ENCODE results near the gene TAGLN2. TPM values are rescaled to one million over a fixed set of nuclear protein-coding genes. Genes with fewer than 3 reads are reported as not detected.

TAGLN2 gene
- total RNA-seq, 4 donors from 2014 or later: 65.1 to 235 (median 168) TPM

DNA sequence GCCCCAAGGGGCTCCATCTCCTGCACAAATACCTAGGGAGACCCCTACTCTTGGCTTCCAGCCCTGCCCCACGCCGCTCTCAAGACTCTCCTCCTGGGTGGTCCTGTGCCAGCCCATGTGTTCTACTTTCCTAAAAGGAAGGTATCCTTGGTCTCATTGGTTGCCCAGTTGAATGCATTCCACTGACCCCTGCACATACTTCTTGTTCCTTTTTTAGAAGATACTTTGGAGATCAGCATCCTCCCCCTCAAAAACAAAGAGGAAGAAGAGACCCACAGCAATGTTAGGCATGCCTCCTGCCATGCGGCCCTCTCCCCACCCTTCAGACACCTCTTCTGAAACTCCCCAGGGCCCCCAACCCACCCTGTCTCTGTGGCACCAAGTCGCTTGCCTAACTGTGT is 24.7 kb upstream of the TAGLN2 start:
- no peak overlapping the region for H3K4me3 ChIP-seq
- WGBS, 2 donors (ENCODE audit: low coverage in 1 of 2): 95 to 99% methylated on average over 4 of the region's 4 CpGs
- peak; percentile 5 for DNase-seq
- H3K9me3 ChIP-seq: no peaks in the 10 kb centered on the region
- intact Hi-C loops (cut with DNase I; ENCODE audit: low total_unique reads) (no loop called here), in situ Hi-C loops (cut with MboI; ENCODE audit: low pct_ligation_motif_present in 1 of 4, low pct_unique_long_range_greater_than_20kb in 1 of 4, low sequenced_read_pairs in 3 of 4) (no loop called here)
- peak overlapping the region in 3 of 4 donors; percentile 32 to 63 (median 62) for H3K27ac ChIP-seq
- peaks cover 4 to 44% (median 34%) of the 10 kb centered on the region in 4 donors for H3K4me1 ChIP-seq
- TF ChIP-seq EP300 (IDR thresholded peaks at IDR 0.05; ENCODE audit: low read depth): no peak
- TF ChIP-seq, protein P1, sequence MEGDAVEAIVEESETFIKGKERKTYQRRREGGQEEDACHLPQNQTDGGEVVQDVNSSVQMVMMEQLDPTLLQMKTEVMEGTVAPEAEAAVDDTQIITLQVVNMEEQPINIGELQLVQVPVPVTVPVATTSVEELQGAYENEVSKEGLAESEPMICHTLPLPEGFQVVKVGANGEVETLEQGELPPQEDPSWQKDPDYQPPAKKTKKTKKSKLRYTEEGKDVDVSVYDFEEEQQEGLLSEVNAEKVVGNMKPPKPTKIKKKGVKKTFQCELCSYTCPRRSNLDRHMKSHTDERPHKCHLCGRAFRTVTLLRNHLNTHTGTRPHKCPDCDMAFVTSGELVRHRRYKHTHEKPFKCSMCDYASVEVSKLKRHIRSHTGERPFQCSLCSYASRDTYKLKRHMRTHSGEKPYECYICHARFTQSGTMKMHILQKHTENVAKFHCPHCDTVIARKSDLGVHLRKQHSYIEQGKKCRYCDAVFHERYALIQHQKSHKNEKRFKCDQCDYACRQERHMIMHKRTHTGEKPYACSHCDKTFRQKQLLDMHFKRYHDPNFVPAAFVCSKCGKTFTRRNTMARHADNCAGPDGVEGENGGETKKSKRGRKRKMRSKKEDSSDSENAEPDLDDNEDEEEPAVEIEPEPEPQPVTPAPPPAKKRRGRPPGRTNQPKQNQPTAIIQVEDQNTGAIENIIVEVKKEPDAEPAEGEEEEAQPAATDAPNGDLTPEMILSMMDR (IDR thresholded peaks at IDR 0.05): no peak
- no peak for TF ChIP-seq POLR2AphosphoS5 (IDR thresholded peaks at IDR 0.05)
- no peak for TF ChIP-seq POLR2A (IDR thresholded peaks at IDR 0.05)
- no peaks in the 10 kb centered on the region for H3K36me3 ChIP-seq
- H3K27me3 ChIP-seq: peaks cover 3% of the 10 kb centered on the region

DNA sequence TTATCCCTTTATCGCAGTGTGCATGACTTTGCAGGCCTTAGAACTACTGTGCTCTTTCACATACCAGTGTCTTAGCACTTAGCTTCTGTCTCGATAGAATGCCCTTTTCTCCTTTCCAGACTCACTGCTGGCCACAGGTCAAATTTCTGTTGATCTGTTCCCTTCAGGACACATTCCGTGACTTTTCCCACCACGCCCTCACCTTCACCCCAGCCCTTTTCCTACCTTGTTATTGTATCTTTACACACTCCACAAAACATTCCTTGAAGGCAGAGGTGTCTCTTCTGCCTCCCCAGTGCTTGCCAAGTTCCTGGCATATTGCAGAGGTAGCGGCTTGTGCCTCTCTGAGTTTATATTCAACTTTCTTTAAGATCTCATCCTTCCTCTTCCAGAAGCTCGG is 23.8 kb upstream of the TAGLN2 start:
- Histone ChIP-seq H3K36me3 (no peaks in the 10 kb centered on the region), H3K9me3 (no peaks in the 10 kb centered on the region), H3K4me3 (no peak overlapping the region), H3K27ac (peak overlapping the region; percentile 32 to 63 (median 62)), H3K27me3 (peaks cover 12% of the 10 kb centered on the region), H3K4me1 (peaks cover 7 to 53% (median 39%) of the 10 kb centered on the region in 4 donors)
- WGBS, 2 donors (ENCODE audit: low coverage in 1 of 2): 45 to 58% methylated on average over 5 to 6 of the region's 6 CpGs
- TF ChIP-seq, protein P1 (IDR thresholded peaks at IDR 0.05): no peak
- peak in 2 of 3 donors; percentile 22 to 37 for TF ChIP-seq POLR2AphosphoS5 (IDR thresholded peaks at IDR 0.05)
- intact Hi-C loops (cut with DNase I; ENCODE audit: low total_unique reads) (no loop called here), in situ Hi-C loops (cut with MboI; ENCODE audit: low pct_ligation_motif_present in 1 of 4, low pct_unique_long_range_greater_than_20kb in 1 of 4, low sequenced_read_pairs in 3 of 4) (no loop called here)
- peak; percentile 61 for DNase-seq

DNA sequence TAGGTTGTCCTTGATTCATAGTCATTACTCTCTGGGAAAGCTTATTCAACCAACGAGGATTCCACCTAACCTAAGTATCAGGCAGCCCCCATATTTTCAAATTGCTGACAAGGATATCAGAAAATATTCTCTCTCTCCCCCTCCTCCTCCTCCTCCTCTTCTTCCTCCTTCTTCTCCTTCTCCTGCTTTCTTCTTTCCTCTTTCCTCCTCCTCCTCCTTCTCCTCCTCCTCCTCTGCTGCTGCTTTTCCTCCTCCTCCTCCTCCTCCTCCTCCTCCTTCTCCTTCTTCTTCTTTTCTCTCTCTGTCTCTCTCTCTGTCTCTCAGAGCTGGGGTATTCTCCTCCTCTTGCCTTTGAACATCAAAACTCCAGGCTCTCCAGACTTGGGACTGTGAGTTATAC is 22.6 kb upstream of the TAGLN2 start:
- Histone ChIP-seq H3K36me3 (no peaks in the 10 kb centered on the region), H3K27ac (no peak overlapping the region), H3K27me3 (peaks cover 14% of the 10 kb centered on the region), H3K9me3 (no peaks in the 10 kb centered on the region), H3K4me3 (no peak overlapping the region), H3K4me1 (peaks cover 7 to 57% (median 39%) of the 10 kb centered on the region in 4 donors)
- TF ChIP-seq EP300 (IDR thresholded peaks at IDR 0.05; ENCODE audit: low read depth): no peak
- TF ChIP-seq, protein P1 (IDR thresholded peaks at IDR 0.05): no peak
- TF ChIP-seq POLR2AphosphoS5 (IDR thresholded peaks at IDR 0.05): no peak
- no peak for TF ChIP-seq POLR2A (IDR thresholded peaks at IDR 0.05)
- 62 to 81% methylated on average over 1 of the region's 1 CpG for WGBS, 2 donors (ENCODE audit: low coverage in 1 of 2)
- peak; percentile 1 for DNase-seq
- in situ Hi-C loops (cut with MboI; ENCODE audit: low pct_ligation_motif_present in 1 of 4, low pct_unique_long_range_greater_than_20kb in 1 of 4, low sequenced_read_pairs in 3 of 4): no loop called here
- intact Hi-C loops (cut with DNase I; ENCODE audit: low total_unique reads): no loop called here

DNA sequence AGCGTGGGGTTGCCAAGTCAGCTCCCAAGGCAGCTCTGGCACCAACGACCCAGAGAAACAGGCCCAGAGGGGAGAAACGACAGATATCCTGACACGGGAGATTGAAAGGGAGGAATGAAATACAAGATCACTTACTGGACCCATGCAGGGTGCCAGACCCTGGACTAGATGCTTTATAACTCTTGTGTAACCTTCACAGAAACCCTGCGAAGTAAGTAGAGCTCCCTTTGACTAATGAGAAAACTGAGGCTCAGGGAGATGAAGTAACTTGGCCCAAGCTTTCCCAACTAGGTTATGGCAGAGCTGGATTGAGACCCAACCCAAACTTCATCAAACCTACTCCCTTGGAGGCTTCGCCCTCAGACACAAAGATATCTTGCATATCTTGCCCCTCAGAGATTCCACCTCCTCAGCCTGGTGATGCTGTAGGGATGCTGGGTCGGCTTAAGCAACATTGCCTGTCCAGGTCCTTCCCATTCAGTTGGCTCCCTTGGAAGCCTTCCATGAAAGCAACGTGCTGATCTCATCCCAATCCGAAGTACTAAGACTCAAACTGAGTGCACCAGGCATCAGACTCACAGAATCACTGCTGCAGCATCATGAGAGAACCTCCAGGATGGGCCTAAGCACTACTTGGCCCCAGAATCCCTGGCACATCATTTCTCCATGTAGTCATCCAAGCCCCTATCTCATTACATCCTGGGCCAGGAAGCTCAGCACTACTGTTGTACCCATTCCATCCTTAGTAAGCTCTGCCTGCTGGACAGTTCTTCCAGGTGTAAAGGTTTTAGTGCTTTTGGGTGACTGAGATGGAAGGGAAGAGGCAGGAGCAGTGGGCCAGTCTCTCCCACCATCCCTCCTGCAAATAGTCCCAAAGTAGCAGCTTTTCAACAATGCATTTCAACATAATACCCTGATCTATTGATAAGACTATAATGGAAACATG is 21.2 kb upstream of the TAGLN2 start:
- H3K36me3 ChIP-seq: no peaks in the 10 kb centered on the region
- DNase-seq: peak; percentile 8
- TF ChIP-seq EP300 (IDR thresholded peaks at IDR 0.05; ENCODE audit: low read depth) (no peak), POLR2AphosphoS5 (IDR thresholded peaks at IDR 0.05) (no peak), POLR2A (IDR thresholded peaks at IDR 0.05) (no peak)
- TF ChIP-seq, protein P1 (IDR thresholded peaks at IDR 0.05): no peak
- H3K27ac ChIP-seq: peak overlapping the region; percentile 42 to 75 (median 63)
- peaks cover 14% of the 10 kb centered on the region for H3K27me3 ChIP-seq
- intact Hi-C loops (cut with DNase I; ENCODE audit: low total_unique reads): no loop called here
- in situ Hi-C loops (cut with MboI; ENCODE audit: low pct_ligation_motif_present in 1 of 4, low pct_unique_long_range_greater_than_20kb in 1 of 4, low sequenced_read_pairs in 3 of 4): no loop called here
- H3K9me3 ChIP-seq: no peaks in the 10 kb centered on the region
- peaks cover 7 to 57% (median 39%) of the 10 kb centered on the region in 4 donors for H3K4me1 ChIP-seq
- 48 to 80% methylated on average over 1 to 9 of the region's 9 CpGs for WGBS, 2 donors (ENCODE audit: low coverage in 1 of 2)
- peak overlapping the region in 2 of 4 donors; percentile 43 to 53 for H3K4me3 ChIP-seq

Measured in transverse colon (tissue), 4 donors.